NK-92 treated with Interleukin-12 subunit alpha and Interleukin-12 subunit beta, amount 100 ng/mL, for 24 hours (cell line): ENCODE results near the gene HIPK1.
"Not testable (repeated sequence)": the region's sequence is repeated elsewhere in the genome, so short reads cannot be mapped to it uniquely, and the experiment has no call there.

Source experiments
- DNase-seq: peaks from one replicate; lab custom pipeline; 2025; lab: John Stamatoyannopoulos, UW

The HIPK1 gene

GRCh38 chr1:113982949-113983348 is 53.8 kb downstream of the HIPK1 start:
- no peak for DNase-seq

GRCh38 chr1:113983391-113983790 is 54.3 kb downstream of the HIPK1 start:
- DNase-seq = no peak

DNA sequence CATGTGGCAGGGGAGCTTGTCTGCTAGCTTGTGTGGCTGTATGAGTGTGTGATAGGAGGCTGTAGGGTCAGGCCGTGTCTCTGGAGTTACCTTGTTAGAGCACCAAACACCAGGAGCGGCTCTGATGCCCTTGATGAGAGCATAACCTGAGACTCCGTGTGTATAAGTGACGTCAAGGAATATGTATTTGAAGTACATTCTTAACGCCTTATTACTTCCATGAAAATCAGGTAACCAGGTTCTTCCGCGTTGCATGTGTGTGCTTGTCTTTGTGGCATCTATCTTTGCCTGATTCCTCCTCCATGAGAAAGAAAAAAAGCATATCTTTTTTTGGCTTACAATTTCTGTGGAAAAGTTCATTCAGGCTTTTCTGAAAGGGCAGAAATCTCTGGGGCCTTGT is 54.7 kb downstream of the HIPK1 start:
- no peak for DNase-seq

- no peak for DNase-seq
Observed at GRCh38 chr1:113984710-113985109, 55.6 kb downstream of the HIPK1 start.

- DNase-seq = no peak
Observed at GRCh38 chr1:113986802-113987201, 57.7 kb downstream of the HIPK1 start.

GRCh38 chr1:113987259-113987658 is 58.1 kb downstream of the HIPK1 start:
- DNase-seq = no peak

- DNase-seq = no peak
Observed at GRCh38 chr1:113990530-113990929, 61.4 kb downstream of the HIPK1 start.

GRCh38 chr1:113990961-113991360 is 61.8 kb downstream of the HIPK1 start:
- DNase-seq = no peak

DNA sequence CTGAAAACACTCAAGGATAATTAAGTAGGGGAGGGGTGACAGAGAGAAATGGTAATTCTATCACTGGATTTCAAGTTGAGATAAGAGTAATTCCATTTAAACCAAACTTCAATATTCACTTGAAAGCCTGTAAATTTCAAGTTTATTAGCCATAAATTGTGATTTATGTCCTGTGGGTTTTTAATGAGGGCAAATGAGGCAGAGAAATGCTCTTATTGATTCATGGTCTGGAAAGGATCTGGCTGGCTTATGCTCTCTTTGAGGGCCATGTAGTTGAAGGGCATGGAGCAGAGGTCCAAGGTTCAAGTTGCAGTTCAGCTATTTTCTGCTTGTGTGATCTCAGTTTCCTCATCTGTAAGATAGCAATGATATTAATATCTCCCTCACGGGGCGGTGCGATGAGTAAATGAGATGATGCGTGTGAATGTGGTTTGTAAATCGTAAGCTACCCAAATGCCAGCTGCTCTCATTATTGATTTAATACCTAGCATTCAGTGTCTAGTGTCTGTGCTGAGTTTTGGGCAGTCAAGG is 62.4 kb downstream of the HIPK1 start:
- no peak for DNase-seq

GRCh38 chr1:113993072-113993471 is 63.9 kb downstream of the HIPK1 start:
- DNase-seq = no peak

DNA sequence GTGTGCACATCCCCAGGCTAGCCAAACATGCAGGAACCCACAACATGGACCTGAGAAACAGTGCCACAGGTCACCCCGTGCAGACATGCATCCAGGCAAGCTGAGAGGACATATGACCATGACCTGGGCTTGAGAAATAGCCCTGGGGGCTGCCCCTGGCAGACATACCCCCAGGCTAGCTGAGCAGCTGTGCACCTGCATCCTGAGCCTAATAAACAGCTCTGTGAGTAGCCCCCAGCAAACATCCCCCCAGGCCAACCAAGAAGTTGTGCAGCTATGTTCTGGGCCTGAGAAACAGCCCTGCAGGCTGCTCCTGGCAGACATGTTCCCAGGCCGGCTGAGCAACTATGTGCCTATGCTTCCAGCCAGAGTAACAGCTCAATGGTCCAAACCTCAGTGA is 64.6 kb downstream of the HIPK1 start:
- no peak for DNase-seq

- no peak for DNase-seq
Observed at GRCh38 chr1:113995382-113995781, 66.3 kb downstream of the HIPK1 start.

GRCh38 chr1:113998361-113998760 is 69.2 kb downstream of the HIPK1 start:
- DNase-seq = no peak

DNA sequence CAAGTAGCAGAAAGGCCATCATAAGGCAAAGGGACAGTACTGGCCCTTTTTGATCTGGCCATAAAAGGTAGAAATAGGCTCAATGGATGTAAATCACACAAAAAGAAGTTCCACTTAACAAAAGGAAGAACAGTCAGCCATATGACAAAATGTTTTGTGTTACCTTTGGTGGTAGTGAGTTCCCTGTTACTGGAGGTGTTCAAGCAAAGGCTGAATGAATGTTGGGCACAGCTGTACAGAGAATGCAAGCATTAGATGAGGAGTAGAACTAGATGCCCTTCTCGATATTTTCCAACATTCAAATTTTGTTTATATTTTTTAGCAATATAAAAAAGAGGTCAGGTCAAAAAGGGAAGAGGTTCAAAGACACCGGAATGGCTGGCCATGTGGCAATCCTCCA is 70.1 kb downstream of the HIPK1 start:
- no peak for DNase-seq

DNA sequence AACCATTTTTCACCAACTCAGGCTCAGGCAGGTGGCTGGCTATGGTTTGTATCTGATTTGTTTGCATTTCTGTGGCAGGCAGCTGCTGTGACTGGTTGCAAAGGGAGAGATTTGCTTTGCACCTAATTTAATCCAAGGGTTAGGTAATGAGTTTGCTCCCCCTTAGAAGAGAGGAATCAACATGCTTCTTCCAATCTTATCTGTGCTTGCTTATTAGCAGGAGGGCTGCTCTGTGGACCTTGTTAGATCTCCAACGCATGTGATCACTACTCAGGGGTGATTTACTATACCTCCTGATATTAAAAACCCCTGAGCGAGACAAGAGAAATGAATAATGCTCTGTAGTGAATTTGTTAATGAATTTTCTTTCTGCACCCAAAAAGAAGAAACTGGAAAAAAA is 70.7 kb downstream of the HIPK1 start:
- no peak for DNase-seq

DNA sequence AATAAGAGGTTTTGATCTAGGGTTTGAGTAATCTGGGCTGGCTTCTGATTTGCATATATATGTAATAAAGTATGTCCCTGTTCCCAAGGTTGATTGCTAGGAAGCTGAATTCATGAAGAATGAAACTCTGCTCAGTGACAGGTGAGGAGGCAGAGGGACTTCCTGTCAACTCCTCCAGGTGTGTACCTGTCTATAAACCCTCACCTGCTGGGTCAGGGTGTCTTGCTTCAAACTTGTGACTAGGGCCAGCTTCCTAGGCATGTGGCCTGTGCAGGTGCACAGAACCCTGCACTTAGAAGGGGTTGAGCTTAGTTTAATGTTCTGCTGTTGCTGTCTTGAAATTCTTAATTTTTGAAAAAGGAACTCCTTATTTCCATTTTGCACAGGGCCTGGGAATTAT is 71.3 kb downstream of the HIPK1 start:
- DNase-seq = no peak

DNA sequence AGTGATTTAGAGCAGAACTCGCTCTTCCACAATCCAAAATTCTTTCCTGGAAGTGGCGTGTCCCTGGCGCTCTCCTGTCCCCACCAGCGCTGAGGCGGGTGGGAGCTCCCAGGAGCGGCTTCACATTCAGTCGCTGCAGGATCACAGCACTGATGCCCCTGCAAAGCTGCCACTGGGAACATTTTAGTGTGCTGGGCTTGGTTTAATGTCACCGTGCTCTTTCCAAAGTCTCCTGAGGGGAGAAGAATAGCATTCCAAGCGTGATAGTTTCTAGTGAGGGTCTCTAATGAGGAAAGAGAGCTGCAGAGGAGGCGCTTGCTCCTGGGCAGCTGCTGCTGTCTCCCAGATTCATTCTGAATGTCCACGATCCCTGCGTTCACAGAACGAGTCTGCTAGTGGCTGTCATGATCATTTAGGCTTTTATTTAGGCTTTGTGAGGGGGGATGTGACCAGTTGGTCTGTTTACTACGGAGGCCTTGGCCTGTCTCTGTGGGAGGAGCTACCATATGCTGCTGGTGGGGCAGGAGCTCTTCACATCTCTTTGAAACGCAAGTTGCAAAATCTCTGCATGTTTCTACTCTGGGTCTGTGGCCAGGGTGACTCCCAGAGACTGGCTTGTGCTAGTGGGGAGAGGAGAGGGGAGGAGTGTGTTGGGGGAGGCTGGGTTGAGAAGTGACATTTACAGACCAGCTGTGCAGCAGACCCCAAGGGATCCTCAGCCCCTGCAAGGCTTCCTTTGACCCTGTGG is 73.5 kb downstream of the HIPK1 start:
- DNase-seq = no peak

DNA sequence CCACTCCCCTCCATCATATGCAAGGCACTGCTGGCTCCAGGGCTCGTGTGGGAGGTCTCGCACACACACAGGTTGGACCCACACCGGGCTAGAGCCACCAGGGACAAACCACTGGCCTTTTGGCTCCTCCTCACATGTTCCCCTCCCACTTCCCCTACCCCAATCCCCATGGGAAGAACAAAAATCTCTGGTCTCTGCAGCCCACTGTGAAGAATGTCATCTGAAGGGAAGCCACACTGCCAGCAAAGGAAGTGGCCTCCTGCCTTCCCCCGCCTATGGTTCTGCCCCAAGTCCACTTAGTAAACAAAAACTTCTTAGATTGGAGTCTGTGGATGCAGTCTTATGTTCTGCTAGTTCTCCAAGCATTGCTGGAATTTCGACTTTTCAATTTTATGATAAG is 74.3 kb downstream of the HIPK1 start:
- DNase-seq = no peak

GRCh38 chr1:114006825-114007224 is 77.7 kb downstream of the HIPK1 start:
- DNase-seq = not testable (repeated sequence)

GRCh38 chr1:114008480-114008941 is 79.4 kb downstream of the HIPK1 start:
- DNase-seq = no peak

- DNase-seq = no peak
Observed at GRCh38 chr1:114008993-114009392, 79.9 kb downstream of the HIPK1 start.

DNA sequence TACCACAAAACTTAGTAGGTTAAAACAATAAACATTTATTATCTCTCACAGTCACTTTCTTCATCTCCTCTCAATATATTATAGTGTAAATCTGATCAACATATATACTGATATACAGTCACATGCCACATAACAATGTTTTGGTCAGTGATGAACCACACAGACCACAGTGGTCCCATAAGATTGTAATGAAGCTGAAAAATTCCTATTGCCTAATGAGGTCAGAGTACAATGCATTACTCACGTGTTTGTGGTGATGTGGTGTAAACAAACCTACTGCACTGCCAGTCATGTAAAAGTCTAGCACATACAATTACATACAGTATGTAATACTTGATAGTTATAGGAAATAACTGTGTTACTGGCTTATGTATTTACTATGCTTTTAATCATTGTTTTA is 80.3 kb downstream of the HIPK1 start:
- no peak for DNase-seq

DNA sequence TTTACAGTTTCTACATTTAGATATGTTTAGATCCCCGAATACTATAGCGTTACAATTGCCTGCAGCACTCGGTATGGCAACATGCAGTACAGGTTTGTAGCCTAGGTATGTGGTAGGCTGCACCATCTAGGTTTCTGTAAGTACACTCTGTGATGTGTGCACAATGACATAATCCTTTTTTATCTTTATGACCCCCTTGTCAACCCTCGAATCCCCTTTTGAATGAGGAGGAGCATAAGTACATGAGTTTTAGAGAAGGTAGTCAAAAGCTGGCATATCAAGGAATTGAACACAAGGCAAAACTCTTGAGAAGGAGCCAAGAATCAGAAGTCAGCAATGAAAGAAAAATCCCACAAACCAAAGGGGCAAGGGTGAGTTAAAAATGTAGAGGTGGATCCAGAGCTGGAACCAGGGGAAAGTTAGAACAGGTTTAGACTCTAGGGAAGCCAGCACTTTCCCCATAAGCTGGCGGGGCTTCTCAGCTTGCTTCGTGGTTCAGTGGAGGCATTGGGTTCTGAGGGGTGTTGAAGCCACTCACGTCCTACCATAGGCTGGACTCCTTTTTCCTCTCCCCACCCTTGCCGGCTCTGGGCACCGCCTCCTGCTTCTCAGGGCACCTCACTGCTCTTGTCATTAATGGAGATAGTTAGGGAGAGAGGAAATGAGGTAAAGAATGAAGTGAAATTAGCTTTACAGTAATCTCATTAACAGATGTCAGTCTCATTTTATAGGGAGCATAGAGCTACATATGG is 81.5 kb downstream of the HIPK1 start:
- DNase-seq = no peak
